HG03558 (cell line): ENCODE results near the gene UGT1A10.

ENCODE experiments used
- ATAC-seq: cut with Tn5 transposase; IDR thresholded peaks from one replicate; pipeline ENCODE4 v1.9.1; 2021; ENCODE audit warnings: moderate number of reproducible peaks; ENCODE audit not compliant: unreplicated experiment; ENCODE audit errors: extremely low read depth

Gene UGT1A10

DNA sequence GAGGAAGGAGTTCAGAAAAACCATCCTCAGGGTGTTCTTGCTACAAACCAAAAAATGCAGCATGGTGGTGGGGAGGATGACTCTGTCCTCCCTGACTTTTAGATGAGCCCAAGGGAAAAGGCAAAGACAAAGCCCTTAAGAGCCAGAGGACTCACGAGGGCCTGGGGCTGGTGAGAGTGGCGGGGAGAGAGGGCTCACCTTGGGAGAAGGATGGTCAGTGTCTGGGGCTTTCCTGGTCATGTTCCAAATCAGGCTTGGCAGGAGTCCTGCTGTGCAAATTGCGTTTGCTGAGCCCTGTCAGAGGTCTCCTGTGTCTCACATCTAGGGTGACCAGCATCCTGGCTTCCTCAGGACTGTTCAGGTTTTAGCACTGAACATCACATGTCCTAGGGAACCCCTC is 128.5 kb downstream of the UGT1A10 start:
- no peak for ATAC-seq

DNA sequence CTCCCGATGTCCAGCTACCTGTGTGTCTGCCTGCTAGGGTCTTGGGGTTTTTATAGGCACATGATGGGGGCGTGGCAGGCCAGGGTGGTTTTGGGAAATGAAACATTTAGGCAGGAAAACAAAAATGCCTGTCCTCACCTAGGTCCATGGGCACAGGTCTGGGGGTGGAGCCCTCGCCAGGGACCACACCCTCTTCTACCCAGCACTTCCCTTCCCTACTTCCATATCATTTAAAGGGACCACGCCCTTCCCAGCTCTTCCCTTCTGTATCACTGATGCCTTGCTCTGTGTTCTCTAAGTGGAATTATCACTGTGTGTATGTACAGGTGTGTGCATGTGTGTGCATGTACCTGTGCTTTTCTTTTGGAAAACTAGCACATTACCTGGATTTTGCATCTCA is 130.2 kb downstream of the UGT1A10 start:
- ATAC-seq = no peak

DNA sequence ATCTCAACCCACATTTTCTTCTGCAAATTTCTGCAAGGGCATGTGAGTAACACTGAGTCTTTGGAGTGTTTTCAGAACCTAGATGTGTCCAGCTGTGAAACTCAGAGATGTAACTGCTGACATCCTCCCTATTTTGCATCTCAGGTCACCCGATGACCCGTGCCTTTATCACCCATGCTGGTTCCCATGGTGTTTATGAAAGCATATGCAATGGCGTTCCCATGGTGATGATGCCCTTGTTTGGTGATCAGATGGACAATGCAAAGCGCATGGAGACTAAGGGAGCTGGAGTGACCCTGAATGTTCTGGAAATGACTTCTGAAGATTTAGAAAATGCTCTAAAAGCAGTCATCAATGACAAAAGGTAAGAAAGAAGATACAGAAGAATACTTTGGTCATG is 131.8 kb downstream of the UGT1A10 start:
- no peak for ATAC-seq

DNA sequence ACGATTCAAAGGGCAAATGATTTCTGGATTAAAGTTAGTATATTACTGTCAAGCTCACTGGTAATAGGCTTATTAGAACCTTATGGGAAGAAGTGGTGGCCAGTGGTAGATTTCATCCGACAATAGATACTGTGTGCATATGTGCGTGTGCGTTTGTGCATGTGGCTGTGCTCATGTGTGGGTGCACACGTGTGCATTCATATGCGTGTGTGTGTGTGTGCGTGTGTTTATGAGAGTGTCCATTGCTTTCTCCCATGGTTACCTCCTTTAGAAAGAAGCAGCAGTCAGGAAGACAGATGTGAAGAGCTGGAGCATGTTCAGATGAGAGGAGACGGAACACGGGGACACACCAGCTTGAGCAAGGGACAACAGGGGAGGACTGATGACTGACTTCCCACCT is 133.0 kb downstream of the UGT1A10 start:
- no peak for ATAC-seq

DNA sequence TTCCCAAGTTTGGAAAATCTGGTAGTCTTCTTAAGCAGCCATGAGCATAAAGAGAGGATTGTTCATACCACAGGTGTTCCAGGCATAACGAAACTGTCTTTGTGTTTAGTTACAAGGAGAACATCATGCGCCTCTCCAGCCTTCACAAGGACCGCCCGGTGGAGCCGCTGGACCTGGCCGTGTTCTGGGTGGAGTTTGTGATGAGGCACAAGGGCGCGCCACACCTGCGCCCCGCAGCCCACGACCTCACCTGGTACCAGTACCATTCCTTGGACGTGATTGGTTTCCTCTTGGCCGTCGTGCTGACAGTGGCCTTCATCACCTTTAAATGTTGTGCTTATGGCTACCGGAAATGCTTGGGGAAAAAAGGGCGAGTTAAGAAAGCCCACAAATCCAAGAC is 135.9 kb downstream of the UGT1A10 start:
- no peak for ATAC-seq

DNA sequence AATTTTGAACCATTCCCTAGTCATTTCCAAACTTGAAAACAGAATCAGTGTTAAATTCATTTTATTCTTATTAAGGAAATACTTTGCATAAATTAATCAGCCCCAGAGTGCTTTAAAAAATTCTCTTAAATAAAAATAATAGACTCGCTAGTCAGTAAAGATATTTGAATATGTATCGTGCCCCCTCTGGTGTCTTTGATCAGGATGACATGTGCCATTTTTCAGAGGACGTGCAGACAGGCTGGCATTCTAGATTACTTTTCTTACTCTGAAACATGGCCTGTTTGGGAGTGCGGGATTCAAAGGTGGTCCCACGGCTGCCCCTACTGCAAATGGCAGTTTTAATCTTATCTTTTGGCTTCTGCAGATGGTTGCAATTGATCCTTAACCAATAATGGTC is 136.3 kb downstream of the UGT1A10 start:
- no peak for ATAC-seq

DNA sequence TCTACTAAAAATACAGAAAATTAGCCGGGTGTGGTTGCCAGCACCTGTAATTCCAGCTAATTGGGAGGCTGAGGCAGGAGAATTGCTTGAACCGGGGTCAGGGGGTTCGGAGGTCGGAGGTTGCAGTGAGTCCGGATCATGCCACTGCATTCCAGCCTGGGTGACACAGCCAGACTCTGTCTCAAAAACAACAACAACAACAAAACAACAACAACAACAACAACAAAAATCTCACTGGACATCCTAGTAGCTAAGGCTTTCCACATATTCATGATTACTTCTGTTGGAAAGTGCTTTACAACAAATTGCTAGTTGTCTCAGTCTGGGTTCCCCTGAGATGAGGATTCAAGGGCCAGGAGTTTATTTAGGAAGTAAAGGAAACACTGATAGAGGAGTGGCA is 137.6 kb downstream of the UGT1A10 start:
- ATAC-seq = no peak

DNA sequence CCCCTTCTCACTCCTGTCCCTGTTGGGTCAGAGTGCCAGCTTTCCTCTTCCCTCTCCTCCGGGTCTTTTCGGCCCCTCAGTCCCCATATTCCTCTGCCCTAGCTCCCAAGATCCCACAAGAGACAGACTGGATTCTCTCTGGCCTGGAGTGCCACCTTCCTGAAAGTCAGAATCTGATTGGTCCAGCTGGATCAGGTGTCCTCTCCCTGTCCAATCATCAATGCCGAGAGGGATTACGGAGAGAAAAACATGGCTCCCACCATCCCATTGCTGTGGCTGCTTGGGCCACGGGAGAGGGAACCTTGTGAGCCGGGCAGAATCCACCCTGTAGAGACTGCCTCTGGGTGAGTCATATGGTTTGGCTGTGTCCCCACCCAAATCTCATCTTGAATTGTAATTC is 139.2 kb downstream of the UGT1A10 start:
- ATAC-seq = no peak

DNA sequence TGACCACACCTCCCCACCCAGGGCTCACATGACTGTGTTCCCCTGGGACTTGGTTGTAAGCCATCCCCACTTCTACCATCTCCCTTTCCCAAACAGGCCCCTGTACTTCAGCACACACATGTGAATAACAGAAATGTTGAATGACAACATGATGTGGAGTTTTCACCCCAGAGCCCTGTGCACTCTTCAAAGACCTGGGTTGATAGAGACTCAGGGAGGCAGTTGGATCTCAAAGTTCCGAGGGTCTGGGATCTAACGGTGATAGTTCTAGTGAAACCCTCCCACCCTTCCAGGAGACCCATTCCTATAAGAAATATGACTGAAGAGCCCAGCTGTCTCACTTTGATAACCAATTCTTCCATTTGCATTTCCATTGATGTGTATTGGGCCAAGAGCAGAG is 141.8 kb downstream of the UGT1A10 start, which contains the start of gene MROH2A:
Gene MROH2A (plus strand): TSS at position 301 of the 400 bp plus-strand sequence. CDS start 1,029 bp downstream, outside the sequence.
- ATAC-seq = no peak

DNA sequence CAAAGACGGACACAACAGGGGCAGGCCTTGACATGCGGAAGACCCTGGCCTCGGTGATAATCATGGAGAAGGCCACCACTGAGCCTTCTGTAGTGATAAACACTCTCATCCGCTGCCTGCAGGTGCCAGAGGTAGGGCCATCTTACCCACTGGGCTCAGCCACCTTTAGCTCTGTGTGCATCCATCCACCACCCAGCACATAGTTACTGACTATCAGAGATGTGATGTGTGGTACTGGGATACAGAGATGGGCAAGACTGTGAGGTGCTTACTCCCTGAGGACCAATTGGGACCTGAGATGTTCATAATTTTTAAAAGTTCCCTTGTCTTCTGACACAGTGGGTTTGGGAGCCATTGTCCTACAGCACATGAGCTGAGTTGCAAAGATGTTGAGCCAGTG is 143.5 kb downstream of the UGT1A10 start:
- ATAC-seq = no peak

DNA sequence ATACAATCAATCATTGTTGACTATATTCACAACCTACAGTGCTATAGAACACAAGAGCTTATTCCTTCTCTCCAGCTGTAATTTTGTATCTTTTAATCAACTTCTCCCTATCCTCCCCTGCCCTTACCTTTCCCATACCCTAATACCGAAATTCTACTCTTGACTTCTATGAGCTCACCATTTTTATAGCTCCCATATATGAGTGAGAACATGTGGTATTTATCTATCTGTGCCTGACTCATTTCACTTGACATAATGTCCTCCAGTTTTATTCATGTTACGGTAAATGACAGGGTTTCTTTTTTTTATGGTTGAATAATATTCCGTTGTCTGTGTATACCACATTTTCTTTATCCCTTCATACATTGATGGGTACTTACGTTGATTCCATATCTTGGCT is 144.5 kb downstream of the UGT1A10 start:
- ATAC-seq = no peak

DNA sequence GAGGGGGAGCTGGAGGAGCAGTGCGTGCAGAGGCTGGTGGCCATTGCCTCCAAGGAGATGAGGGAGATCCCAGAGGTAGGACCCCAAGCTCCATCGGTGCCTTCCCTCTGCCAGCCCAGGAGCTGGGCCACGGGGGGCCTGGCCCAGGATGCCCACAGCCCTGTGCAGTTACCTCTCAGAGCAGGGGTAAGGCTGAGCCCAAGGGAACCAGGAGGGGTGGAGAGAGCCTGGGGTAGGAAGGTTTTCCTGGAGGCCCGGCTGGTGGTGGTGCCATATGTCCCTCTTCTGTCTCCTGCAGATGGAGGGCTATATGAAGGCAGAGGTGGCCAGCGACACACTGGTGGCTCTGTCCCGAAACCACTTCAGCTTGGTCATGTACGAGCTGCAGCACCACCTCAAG is 153.3 kb downstream of the UGT1A10 start:
- no peak for ATAC-seq

DNA sequence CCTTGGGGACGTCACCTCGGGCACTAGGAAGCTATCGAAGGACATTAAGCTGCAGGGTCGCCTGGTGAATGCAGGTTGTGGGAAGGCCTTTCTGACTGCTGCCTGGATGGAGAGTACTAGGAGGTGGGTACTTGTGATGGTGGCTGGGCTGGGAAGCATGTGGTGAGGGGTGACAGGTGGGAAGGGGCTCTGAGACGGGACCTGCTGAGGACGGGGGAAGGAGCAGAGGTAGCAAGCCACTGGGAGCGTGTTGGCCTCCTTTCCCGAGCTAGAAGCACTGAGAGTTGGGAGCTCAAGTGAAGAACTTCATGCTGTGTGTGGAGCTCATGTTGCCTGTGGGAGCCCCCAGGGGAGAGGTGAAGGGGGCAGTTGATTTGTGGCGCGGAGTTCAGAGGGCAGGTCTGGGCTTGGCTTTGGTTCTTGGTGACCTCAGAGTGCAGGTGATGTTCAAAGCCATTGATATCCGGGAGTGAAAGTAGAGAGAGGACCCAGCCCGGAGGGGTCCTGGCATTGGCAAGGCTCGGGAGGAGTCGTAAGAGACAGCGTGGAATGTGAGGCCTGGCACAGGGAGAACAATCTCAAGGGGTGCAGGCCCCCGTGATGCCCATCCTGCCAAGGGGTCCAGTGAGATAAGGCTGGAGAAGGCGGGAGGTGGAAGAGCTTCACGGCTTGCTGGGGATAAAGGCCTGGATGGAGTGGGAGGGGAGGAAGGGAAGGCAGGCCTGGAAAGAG is 155.1 kb downstream of the UGT1A10 start:
- no peak for ATAC-seq

DNA sequence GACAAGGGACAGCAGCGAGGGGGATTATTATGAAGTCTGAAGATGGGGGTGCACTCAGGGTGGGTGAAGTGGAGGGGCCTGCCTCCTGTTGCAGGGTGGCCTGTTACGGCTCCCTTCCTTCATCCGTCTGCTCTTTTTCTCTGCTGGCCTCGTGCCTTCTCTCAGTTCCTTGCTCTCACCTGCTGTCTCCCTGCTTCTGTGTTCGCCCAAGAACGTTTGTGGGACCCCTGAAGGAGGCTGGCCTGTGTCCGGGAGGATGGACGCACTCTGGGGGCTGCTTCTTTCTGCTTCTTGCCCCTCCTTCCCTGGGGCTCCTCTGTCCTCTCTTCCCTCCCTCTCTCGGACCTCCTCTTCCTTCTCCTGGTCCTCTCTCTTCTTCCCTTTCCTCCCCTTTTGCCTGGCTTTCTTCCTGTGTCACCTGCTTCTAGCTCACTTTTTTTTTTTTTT is 155.7 kb downstream of the UGT1A10 start:
- ATAC-seq = no peak

DNA sequence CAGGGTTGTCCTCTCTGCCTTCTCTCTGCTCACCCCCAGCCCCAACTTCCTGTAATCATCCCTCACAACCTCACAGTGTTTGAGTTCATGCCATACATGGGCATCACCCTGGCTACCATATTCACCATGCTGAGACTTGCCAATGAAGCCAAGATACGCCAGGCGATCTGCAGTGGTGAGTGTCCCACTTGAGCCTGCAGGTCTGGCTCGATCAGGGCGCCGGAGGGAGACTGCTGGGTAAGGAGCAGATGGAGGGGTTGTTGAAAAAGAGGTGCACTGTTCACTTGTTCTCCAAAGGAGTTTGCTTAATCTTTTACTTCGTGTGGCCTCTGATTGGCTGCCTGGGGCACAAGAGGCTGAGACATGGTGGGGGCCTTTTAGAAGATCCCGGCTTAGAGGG is 156.5 kb downstream of the UGT1A10 start:
- ATAC-seq = no peak

DNA sequence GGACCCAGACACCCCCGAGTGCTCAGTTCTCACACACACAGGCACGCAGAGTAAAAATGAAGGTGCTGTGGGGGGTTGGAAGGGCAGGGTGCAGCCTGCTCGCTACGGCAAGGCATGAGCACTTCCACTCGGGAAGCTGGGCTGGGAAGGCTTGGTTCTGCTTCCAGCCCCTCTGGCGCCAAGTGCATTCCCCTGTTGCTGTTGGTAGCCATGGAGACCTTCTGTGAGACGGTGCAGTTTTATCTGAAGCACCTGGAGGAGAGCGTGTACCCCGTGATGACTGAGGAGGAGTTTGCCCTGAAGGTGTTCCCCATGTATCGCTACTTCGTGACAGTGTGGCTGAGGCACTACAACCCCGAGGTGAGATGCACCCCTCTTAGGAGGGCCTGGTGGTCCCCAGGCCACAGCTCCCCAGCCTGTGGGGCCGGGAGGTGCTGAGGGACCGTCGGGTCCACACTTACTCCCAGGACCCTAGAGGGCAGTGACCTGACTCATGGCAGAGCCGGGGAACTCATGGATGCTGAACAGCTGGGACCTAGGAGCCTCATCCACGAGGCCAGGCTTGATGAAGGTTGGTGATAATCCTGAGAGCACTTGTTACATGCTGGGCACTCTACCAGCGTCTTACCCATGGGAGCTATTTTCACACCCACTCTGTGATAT is 157.3 kb downstream of the UGT1A10 start:
- no peak for ATAC-seq

DNA sequence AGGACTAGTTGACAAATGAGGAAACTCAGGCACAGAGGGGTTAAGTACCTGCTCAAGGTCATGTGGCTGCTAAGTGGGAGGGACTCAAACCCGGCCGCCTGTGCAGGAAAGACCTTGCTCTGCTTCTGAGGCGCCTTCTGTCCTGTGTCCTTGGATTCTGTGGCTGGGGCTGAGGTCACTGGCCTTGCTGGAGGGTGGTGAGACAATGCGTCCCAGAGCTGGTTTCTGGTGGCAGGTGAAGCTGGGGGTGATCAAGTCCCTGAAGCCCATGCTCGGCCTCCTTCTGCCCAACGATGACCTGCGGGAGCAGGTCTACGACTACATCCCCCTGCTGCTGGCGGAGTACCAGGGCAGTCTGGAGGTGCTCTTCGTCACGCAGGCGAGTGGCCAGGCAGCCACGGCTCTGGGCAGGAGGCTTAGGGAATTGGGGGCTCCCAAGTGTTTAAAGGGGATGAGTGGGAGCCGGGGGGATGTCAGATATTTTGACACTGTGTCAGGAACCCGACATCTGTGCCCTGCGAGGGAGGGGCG is 157.9 kb downstream of the UGT1A10 start:
- ATAC-seq = no peak

DNA sequence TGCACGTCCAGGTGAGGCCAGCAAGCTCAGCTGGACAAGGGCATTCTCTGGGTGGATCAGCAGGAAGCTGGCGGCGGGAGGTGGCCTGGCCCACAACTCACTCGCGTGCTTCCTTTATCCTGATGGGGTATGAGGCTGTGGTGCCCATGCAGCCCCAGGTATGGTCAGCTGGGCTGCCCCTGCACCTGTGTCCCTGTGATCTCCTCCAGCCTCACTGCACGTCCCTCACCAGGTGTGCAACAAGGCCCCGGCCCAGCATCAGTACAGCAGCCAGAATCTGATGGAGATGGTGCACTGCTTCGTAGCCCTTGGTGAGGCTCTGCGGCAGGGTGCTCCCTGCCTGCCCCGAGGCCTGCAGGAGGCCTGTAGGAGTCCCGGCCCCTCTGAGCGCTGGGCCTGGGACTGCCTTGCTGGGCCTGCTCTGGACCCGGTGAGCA is 159.5 kb downstream of the UGT1A10 start:
- no peak for ATAC-seq

DNA sequence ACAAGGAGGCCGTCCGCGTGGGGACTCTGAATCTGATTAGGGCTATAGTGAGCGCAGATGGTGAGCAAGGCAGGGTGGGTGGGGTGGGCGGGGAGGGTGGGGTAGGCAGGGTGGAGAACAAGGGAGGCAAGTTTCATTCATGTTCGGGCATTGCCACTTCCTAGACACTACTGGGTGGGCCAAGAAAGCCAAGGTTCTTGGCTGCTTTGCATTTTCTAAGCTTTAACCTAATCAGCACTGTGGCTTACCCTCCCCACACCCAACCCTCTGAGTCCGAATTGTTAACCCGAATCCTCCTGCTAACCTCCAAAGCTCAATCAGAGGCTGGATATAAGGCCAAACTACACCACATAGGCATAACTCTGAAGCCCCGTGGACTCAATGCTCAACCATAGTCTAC is 160.0 kb downstream of the UGT1A10 start:
- ATAC-seq = no peak

DNA sequence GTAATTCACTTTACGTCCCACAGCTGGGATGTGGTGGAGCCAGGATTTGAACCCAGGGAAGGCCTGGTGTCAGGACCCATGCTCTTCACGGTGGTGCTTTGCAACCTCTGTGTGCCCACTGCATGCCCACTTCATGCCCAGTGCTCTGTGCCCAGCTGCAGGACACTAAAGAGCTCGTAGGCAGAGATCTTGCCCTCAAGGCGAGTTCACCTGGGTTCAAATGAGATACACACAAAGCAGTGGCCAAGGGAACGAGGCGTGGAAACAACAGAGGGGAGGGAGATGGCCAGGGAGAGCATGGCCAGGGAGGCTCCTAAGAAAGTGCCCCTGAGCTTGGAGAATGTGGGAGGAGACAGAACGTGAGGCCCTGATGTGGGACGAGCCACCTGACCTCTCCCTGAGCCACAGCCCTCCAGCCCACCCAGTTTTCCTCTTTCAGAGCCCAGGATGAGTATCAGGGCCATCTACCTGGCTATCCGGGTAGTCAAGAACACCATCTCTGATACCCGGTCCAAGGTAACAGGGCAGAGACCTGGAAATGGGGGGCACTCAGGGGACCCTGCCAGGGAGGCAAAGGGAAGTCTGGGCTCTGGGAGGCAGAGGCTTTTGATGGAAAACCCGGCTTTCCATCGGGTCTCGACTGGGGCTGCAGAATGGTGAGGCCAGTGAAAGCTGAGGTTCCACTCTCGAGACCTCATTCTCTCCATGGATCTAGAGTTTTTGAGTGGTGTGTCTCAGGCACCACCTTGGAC is 162.3 kb downstream of the UGT1A10 start:
- no peak for ATAC-seq

DNA sequence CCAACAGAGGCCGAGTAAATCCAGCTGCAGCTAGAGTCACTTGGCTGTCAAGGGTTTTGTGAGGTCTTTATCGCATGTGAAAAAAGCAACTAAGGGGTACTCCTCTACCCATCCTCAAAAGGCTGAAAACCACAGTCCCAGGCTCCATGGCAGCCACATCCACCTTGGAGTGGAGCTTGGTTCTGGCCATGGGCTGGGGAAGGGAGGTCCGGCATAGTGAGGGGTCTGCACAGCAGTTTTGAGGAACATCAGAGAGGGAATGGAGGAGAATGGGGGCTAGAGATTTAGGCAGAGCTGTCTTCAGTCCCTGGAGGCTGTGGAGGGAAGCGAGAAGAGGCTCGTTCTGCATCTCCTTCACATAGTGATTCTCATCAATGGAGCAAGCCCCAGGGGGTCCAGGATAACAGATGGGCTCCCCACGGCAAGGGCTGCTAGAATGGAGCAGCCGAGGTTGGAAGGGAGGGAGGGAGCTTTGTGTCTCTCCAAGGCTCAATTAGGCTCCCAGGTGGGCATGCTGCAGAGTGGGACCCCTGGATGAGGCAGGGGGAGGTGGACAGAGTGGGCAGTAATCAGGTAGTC is 162.9 kb downstream of the UGT1A10 start:
- ATAC-seq = no peak
